Measurements from ENCODE around the gene KIF5C.

DNA sequence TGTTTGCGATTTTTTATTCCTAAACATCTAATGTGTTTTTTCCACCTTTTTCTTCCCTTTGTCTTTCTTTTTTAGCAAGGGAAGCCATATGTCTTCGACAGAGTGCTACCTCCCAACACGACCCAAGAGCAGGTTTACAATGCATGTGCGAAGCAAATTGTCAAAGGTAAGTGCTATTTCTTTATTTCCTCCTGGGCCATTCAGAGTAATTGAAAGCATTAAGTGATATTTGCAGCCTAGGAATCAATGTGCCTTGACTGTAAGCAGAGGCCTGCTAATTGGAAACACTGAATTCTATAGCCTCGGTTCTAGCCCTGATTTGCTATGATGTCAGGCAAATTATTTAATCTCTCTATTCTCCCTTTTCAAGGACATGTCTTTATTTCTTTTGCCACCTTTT, 47.0 kb downstream of the KIF5C start:
- no peak for TF ChIP-seq ZNF274 (IDR thresholded peaks at IDR 0.05; ENCODE audit: low read length)
- no peak for TF ChIP-seq ZNF274 (tag by site-specific recombination; IDR thresholded peaks at IDR 0.05; ENCODE audit: borderline replicate concordance)
- no peak for TF ChIP-seq ZNF24 (tag by site-specific recombination; IDR thresholded peaks at IDR 0.05)
